Karpas-422 (cell line): ENCODE data around the gene RADIL. TPM values are rescaled to one million over a fixed set of nuclear protein-coding genes. Genes with fewer than 3 reads are reported as not detected.

Experiments used
- DNase-seq: peaks from one replicate; pipeline ENCODE4 v3.0.0-alpha.2; 2015
- H2AFZ ChIP-seq: fragments of 200-600 bp; sonication (generic); 2 replicates; pipeline ENCODE4 v1.6.1; 2014; ENCODE audit warnings: antibody characterized with exemption, low read length, mixed read lengths
- H3K27ac ChIP-seq: fragments of 200-600 bp; sonication (generic); 2 replicates; pipeline ENCODE4 v1.5.1; 2014; ENCODE audit warnings: mild to moderate bottlenecking, low read length, moderate library complexity
- H3K27me3 ChIP-seq: fragments of 200-600 bp; sonication (generic); 2 replicates; pipeline ENCODE4 v1.6.1; 2014; ENCODE audit warnings: low read length, mixed read lengths
- H3K36me3 ChIP-seq: fragments of 200-600 bp; sonication (generic); 2 replicates; pipeline ENCODE4 v1.6.1; 2014; ENCODE audit warnings: low read length, mixed read lengths; ENCODE audit not compliant: insufficient read depth
- H3K4me1 ChIP-seq: fragments of 200-600 bp; sonication (generic); 2 replicates; pipeline ENCODE4 v1.6.1; 2014; ENCODE audit warnings: mild to moderate bottlenecking, low read length, mixed read lengths
- H3K4me2 ChIP-seq: fragments of 200-600 bp; sonication (generic); 2 replicates; pipeline ENCODE4 v1.6.1; 2014; ENCODE audit warnings: low read length, low read depth, mild to moderate bottlenecking; ENCODE audit not compliant: poor library complexity, severe bottlenecking
- H3K4me3 ChIP-seq: fragments of 200-600 bp; sonication (generic); 2 replicates; pipeline ENCODE4 v1.5.1; 2014; ENCODE audit warnings: mild to moderate bottlenecking, antibody characterized with exemption, low read length, mixed read lengths
- H3K79me2 ChIP-seq: fragments of 200-600 bp; sonication (generic); 2 replicates; pipeline ENCODE4 v1.6.1; 2014; ENCODE audit warnings: mild to moderate bottlenecking, low read length, mixed read lengths
- H3K9ac ChIP-seq: fragments of 200-600 bp; sonication (generic); 2 replicates; pipeline ENCODE4 v1.6.0; 2014; ENCODE audit warnings: low read length
- H3K9me2 ChIP-seq: fragments of 200-600 bp; sonication (generic), shearing (Covaris generic); replicated peaks from 2 replicates; pipeline ENCODE4 v1.6.0; 2014; ENCODE audit warnings: mild to moderate bottlenecking, low read length, moderate library complexity; ENCODE audit not compliant: insufficient read depth
- H3K9me3 ChIP-seq: fragments of 300-700, 200-600 bp; sonication (generic); 2 replicates; pipeline ENCODE4 v1.6.1; 2014; ENCODE audit warnings: low read length, mixed read lengths
- H4K20me1 ChIP-seq: fragments of 200-600 bp; sonication (generic); 2 replicates; pipeline ENCODE4 v1.6.1; 2014; ENCODE audit warnings: mild to moderate bottlenecking, antibody characterized with exemption, low read length, low read depth; ENCODE audit not compliant: insufficient read depth
- total RNA-seq: library from RNA; depleted of rRNA; stranded (reverse); fragments of >200 nt; shearing (Covaris generic); gene quantifications from 2 replicates; pipeline ENCODE4 v1.2.3, GENCODE V29; 2014; ENCODE audit warnings: low replicate concordance

The RADIL gene
- total RNA-seq, 1 experiment from 2014 or later = not detected

DNA sequence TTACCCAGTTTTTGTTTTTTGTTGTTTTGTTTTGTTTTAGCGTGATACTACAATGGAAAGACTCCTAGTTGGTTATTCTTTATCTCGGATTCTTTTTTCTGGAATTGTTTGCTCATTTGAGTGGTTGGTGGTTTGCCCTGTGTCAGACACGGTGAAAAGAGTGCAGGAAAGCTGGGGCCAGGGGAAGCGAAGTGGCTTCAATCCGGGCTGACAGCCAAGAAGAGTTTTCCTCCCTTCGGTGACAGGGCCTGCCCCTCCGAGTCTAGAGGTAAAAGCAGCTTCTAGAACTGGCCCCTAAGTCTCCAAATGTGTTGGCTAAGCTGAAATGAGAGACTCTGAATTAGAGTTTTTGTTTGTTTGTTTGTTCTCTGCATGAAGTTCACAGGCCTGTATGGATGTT is 113.8 kb downstream of the RADIL start:
- H3K9me3 ChIP-seq = no peaks in the 10 kb centered on the region
- DNase-seq = no peak

DNA sequence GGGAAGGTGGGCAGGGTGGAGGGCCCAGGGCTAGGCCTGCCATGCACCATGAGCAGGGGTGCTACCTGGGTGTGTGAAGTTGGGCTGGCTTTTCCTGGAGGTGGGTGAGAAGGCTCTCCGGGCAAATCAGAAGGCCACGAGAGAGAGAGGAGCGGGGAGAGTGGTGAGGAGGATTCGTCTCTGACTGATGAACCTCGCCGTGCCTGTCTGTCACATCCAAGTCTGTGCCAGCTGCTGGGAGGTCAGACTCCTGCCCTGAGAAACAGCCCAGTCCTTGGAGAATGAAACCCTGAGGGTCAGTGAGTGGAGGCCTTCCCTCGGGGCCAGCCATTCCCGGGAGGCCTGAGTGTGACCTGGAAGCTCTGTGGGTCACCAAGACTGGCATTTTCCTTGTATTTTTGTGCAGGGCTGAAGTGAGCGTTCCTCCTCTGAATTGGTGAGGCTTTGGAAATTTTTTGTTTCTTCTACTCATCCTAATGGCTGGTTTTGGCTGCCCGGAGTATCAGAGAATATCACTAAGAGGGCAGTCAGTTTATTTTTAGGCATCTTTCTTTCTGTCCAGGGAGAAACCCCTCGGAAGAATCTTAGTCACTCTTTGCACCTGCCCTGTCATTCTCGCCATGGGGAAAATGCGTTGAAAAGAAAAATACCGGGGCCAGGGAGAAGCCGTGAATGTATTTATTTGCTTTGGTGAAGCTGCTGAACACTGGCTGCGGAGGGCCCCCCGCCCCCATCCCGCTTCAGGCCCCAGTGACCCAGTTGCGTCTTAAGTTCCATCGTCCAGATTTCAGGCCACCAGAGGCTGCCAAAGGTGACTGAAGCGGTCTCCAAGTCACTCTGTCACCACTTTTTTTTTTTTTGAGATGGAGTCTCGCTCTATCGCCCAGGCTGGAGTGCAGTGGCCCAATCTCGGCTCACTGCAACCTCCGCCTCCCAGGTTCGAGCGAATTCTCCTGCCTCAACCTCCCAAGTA is 114.6 kb downstream of the RADIL start:
- H3K9me2 ChIP-seq = no peaks in the 10 kb centered on the region
- H3K4me2 ChIP-seq = no peak overlapping the region
- H3K4me3 ChIP-seq = no peak overlapping the region
- H4K20me1 ChIP-seq = no peaks in the 10 kb centered on the region
- H2AFZ ChIP-seq = no peak overlapping the region
- peaks cover 8% of the 10 kb centered on the region for H3K4me1 ChIP-seq
- H3K36me3 ChIP-seq = no peaks in the 10 kb centered on the region; the same call in 1 of the 2 replicates
- no peaks in the 10 kb centered on the region for H3K79me2 ChIP-seq
- no peak for DNase-seq
- no peaks in the 10 kb centered on the region for H3K27me3 ChIP-seq
- H3K9me3 ChIP-seq = no peaks in the 10 kb centered on the region
- H3K27ac ChIP-seq = no peak overlapping the region
- no peak overlapping the region for H3K9ac ChIP-seq

More for the DNA sequence above, 113.8 kb downstream of the RADIL start:
- Histone ChIP-seq H3K27me3 (no peaks in the 10 kb centered on the region), H3K27ac (no peak overlapping the region), H3K4me3 (no peak overlapping the region), H3K9ac (no peak overlapping the region), H3K9me2 (no peaks in the 10 kb centered on the region), H3K4me2 (no peak overlapping the region), H3K79me2 (no peaks in the 10 kb centered on the region), H4K20me1 (no peaks in the 10 kb centered on the region), H3K36me3 (no peaks in the 10 kb centered on the region; the same call in 1 of the 2 replicates), H2AFZ (no peak overlapping the region), H3K4me1 (peaks cover 17% of the 10 kb centered on the region)

DNA sequence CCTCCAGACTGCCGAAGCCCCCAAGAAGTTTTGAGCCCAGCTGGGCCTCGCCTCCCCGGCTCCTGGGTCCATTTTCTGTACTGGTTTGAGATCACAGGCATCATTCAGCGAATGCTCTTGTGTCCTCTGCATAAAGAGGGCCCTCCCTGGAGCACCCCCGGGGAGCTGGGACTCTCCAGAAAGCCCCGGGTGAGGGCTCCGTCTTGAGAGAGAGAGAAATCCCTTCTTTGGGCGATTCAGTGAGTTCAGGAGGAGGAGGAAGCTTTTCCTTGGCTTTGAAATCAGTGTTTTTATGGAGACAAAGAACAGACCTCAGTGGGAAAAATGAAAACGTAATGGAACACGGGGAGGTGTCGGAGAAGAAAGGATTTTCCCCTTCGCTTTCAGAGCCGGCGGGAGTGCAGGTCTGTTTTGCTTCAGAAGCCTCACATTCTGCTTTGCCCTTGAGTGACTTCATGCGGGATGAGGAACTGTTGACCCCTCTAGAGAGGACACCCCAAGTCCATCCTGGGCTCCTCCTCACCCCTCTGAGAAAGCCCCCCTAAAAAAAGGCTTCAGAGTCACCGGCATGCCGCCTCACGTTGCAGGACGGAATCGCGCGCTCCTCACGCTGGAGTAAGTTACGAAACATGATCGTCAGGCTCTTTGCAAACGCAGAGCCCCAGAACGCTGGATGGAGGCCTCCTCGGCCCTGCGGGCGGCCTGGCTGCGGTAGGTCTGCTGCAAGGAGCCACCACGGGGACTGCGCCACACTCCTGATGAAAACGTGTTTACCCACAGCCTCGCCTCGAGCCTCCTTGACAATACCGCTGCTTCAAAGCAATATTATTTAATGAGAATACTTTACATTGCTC is 116.6 kb downstream of the RADIL start:
- H2AFZ ChIP-seq = no peak overlapping the region
- H3K9me2 ChIP-seq = no peaks in the 10 kb centered on the region
- H3K9ac ChIP-seq = no peak overlapping the region
- no peak overlapping the region for H3K4me2 ChIP-seq
- H3K79me2 ChIP-seq = no peaks in the 10 kb centered on the region
- no peaks in the 10 kb centered on the region for H4K20me1 ChIP-seq
- H3K9me3 ChIP-seq = no peaks in the 10 kb centered on the region
- H3K4me3 ChIP-seq = no peak overlapping the region
- DNase-seq = no peak
- no peaks in the 10 kb centered on the region; the same call in 1 of the 2 replicates for H3K36me3 ChIP-seq
- H3K4me1 ChIP-seq = no peaks in the 10 kb centered on the region
- H3K27me3 ChIP-seq = no peaks in the 10 kb centered on the region
- no peak overlapping the region for H3K27ac ChIP-seq

DNA sequence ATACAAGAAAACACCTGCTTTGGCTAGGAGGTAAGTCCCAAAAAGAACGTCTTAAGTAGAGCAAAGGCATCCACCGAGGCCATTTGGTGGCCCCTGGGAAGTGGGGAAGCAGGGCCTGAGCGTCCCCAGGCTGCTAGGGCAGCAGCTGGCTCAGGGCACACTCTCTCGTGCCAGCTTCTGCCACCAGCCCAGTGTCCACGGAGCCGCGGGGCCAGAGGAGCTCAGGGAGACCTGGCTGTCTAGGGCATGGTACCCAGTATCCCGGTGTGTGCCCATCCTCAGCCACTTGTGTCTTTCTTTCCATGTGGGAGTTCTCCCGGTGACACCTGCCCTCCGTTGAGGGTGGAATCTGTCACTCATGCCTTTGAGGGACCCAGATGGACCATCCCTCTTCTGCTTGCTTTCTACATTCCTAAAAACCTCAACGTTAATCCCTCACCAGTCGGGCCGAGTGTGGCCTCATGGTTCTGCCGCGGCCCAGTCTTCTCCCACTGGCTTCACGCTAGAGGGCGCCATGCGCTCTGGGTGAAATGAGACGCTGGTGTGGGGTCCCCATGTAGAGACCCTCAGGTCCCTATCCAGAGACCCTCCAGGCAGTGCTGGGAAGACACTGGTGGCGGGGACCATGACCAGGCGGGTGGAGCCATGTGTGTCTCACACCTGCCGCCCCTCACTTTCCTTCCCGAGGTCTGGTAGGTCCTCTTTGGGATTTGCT is 117.6 kb downstream of the RADIL start:
- Histone ChIP-seq H3K9ac (no peak overlapping the region), H3K4me2 (no peak overlapping the region), H3K4me1 (no peaks in the 10 kb centered on the region), H3K79me2 (no peaks in the 10 kb centered on the region), H2AFZ (no peak overlapping the region), H3K27ac (no peak overlapping the region), H3K9me3 (no peaks in the 10 kb centered on the region), H4K20me1 (no peaks in the 10 kb centered on the region), H3K27me3 (no peaks in the 10 kb centered on the region), H3K4me3 (no peak overlapping the region), H3K36me3 (no peaks in the 10 kb centered on the region; the same call in 1 of the 2 replicates), H3K9me2 (no peaks in the 10 kb centered on the region)
- no peak for DNase-seq

DNA sequence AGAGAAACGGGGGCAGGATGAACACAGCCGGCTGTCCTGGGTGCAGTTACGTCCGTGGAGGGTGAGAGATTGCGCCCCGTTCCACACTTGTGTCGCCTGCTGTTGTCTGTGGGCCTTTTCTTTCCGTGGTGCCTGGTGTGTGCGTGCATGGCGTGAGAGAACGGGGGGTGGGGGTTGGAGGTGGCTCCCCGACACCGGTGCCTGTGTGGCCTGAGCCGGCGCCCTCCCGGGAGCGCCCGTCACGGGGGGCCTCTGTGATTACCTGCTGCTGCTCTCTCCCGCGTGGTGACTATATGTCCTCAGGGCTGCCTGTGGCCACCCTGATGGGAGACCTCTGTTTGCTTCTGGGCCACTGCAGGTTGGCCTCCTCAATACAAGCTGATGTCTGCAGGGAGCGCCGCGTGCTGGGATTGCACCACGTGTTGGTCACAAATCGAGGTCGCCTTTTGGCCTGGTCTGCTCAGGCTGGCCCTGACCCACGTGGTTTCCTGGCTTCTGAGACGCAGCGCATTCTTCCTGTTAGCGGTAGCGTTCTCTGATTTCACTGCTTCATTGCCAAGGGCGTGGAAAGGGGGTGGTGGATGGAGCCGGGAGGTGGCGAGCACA is 119.0 kb downstream of the RADIL start:
- no peaks in the 10 kb centered on the region for H3K27me3 ChIP-seq
- no peaks in the 10 kb centered on the region for H3K9me3 ChIP-seq
- H2AFZ ChIP-seq = no peak overlapping the region
- no peaks in the 10 kb centered on the region for H3K4me1 ChIP-seq
- no peak for DNase-seq
- no peak overlapping the region for H3K9ac ChIP-seq
- H4K20me1 ChIP-seq = no peaks in the 10 kb centered on the region
- H3K27ac ChIP-seq = no peak overlapping the region
- H3K9me2 ChIP-seq = no peaks in the 10 kb centered on the region
- H3K79me2 ChIP-seq = no peaks in the 10 kb centered on the region
- no peaks in the 10 kb centered on the region; the same call in 1 of the 2 replicates for H3K36me3 ChIP-seq
- H3K4me2 ChIP-seq = no peak overlapping the region
- no peak overlapping the region for H3K4me3 ChIP-seq

DNA sequence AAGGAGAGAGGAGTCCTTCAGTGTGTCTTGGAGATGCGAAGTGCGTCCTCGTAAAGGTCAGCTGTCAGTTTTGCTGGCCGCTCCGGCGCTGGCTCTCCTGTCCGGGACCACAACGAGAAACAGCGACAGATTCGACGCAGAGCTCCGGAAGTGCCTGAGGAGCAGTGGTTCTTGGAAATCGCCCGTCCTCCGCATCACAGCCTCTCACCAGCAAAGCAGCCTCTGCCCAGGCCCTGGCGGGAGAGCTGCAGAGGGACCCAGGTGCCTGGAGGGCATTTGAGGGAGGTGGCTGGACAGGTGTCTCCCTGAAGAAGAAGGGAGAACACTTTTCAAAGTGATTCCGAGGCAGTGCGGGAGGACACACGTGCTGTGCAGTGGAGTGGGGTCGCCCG is 119.7 kb downstream of the RADIL start:
- H2AFZ ChIP-seq = no peak overlapping the region
- no peaks in the 10 kb centered on the region for H4K20me1 ChIP-seq
- no peaks in the 10 kb centered on the region for H3K27me3 ChIP-seq
- H3K9me3 ChIP-seq = no peaks in the 10 kb centered on the region
- no peak overlapping the region for H3K9ac ChIP-seq
- H3K4me3 ChIP-seq = no peak overlapping the region
- no peaks in the 10 kb centered on the region for H3K9me2 ChIP-seq
- H3K4me1 ChIP-seq = no peaks in the 10 kb centered on the region
- H3K79me2 ChIP-seq = no peaks in the 10 kb centered on the region
- no peak overlapping the region for H3K27ac ChIP-seq
- H3K4me2 ChIP-seq = no peak overlapping the region
- H3K36me3 ChIP-seq = no peaks in the 10 kb centered on the region; the same call in 1 of the 2 replicates
- no peak for DNase-seq

DNA sequence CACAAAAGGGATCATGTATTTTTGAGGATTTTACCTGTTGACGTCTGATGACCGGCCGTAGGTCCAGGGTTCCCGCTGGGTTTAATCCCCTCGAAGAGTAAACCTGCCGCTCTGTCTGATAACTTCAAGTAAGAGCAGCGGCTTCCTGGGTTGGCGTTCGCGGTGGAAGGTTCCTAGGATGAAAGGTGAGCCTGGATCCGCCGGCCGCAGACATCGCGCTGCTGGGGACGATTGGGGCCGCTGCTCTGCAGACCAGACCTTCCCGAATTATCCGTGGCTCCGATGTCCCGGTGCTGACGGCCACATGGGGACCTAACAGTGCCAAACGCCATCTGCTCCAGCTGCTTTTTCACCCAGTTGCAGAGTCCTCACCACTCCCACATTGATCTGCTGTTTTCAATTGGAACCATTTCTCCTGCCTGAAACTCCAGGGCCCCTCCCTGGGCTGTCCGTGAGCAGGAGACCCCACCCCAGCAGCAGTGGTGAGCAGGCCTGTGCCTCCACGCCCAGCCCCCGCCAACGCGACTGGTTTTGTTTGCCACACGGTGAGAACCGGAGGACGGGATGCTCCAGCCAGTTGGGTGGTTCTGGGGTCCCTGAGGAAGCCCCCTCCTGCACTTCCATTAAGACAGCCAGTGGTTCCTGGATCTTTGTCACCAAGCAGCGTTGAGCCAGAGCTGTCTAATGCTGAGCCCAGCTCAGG is 120.3 kb downstream of the RADIL start:
- Histone ChIP-seq H3K27me3 (no peaks in the 10 kb centered on the region), H3K9ac (no peak overlapping the region), H2AFZ (no peak overlapping the region), H3K9me3 (no peaks in the 10 kb centered on the region), H3K79me2 (no peaks in the 10 kb centered on the region), H3K27ac (no peak overlapping the region), H3K9me2 (no peaks in the 10 kb centered on the region), H3K4me1 (no peaks in the 10 kb centered on the region), H3K4me3 (no peak overlapping the region), H3K4me2 (no peak overlapping the region), H4K20me1 (no peaks in the 10 kb centered on the region), H3K36me3 (no peaks in the 10 kb centered on the region; the same call in 1 of the 2 replicates)
- DNase-seq = no peak
